Naive thymus-derived CD4-positive, alpha-beta T cell (primary cell): Measurements from ENCODE around the gene FRA10AC1. TPM values are rescaled to one million over a fixed set of nuclear protein-coding genes. Genes with fewer than 3 reads are reported as not detected.

ENCODE experiments used
- ATAC-seq: fragments of 150-1000 bp; cut with Tn5 transposase; 2 replicates; pipeline ENCODE4 v1.10.0; 2021; ENCODE audit warnings: mild to moderate bottlenecking, moderate library complexity
- CTCF ChIA-PET: fragments of 350-600 bp; sonication (Branson Sonifier 250); formaldehyde crosslinking; loops from one replicate; lab custom pipeline; 2021; ENCODE audit warnings: antibody characterized with exemption; lab: Charles Lee
- POLR2A ChIA-PET: fragments of 350-600 bp; sonication (Branson Sonifier 250); formaldehyde crosslinking; loops from one replicate; lab custom pipeline; 2021; ENCODE audit warnings: antibody characterized with exemption, inconsistent platforms; lab: Charles Lee
- DNase-seq, 9 donors: peaks; one replicate each; pipeline versions ENCODE4 v3.0.0 to v3.0.0-alpha.2; 2020 to 2022; ENCODE audit warnings: mixed read lengths in 1 of 9
- H3K27ac ChIP-seq: one replicate; pipeline ENCODE4 v1.7.0; 2013; ENCODE audit warnings: mild to moderate bottlenecking, low read depth, low read length, moderate library complexity
- H3K27me3 ChIP-seq, 2 donors: one replicate each; pipeline ENCODE4 v1.7.0; 2013; ENCODE audit warnings: low read length in 2 of 2, mild to moderate bottlenecking in 2 of 2, moderate library complexity in 2 of 2; ENCODE audit not compliant: control insufficient read depth in 2 of 2, insufficient read depth in 2 of 2
- H3K36me3 ChIP-seq, 3 experiments: 1 replicate in 2 of 3; 2 replicates in 1 of 3; pipeline ENCODE4 v1.7.0; 2013; ENCODE audit warnings: low read length in 3 of 3, mild to moderate bottlenecking in 3 of 3, moderate library complexity in 1 of 3; ENCODE audit not compliant: insufficient read depth in 3 of 3, control insufficient read depth in 2 of 3
- H3K4me1 ChIP-seq, 2 donors: one replicate each; pipeline ENCODE4 v1.7.0; 2013; ENCODE audit warnings: low read length in 2 of 2, mild to moderate bottlenecking in 2 of 2, moderate library complexity in 1 of 2; ENCODE audit not compliant: control insufficient read depth in 2 of 2, insufficient read depth in 2 of 2
- H3K4me3 ChIP-seq: 2 replicates; pipeline ENCODE4 v1.7.0; 2013; ENCODE audit warnings: mild to moderate bottlenecking, low read length
- H3K9me3 ChIP-seq, 3 experiments: 1 replicate in 2 of 3; 2 replicates in 1 of 3; pipeline ENCODE4 v1.7.0; 2013; ENCODE audit warnings: low read length in 3 of 3; ENCODE audit not compliant: control insufficient read depth in 2 of 3
- H3K27ac Mint-ChIP-seq, 9 donors: one replicate each; pipeline ENCODE4 v1.8.0; 2020 to 2022; ENCODE audit warnings: mixed read lengths in 9 of 9, mild to moderate bottlenecking in 8 of 9, moderate library complexity in 5 of 9, inconsistent platforms in 2 of 9
- H3K27me3 Mint-ChIP-seq, 5 donors: one replicate each; pipeline ENCODE4 v1.8.0; 2021 to 2022; ENCODE audit warnings: mixed read lengths in 5 of 5, mild to moderate bottlenecking in 1 of 5
- H3K36me3 Mint-ChIP-seq, 5 donors: one replicate each; pipeline ENCODE4 v1.8.0; 2020 to 2022; ENCODE audit warnings: mixed read lengths in 5 of 5, mild to moderate bottlenecking in 3 of 5, inconsistent platforms in 1 of 5
- H3K4me1 Mint-ChIP-seq, 7 donors: one replicate each; pipeline ENCODE4 v1.8.0; 2020 to 2022; ENCODE audit warnings: mixed read lengths in 7 of 7, mild to moderate bottlenecking in 3 of 7, inconsistent platforms in 1 of 7
- H3K4me3 Mint-ChIP-seq, 10 donors: one replicate each; pipeline ENCODE4 v1.8.0; 2020 to 2022; ENCODE audit warnings: mild to moderate bottlenecking in 10 of 10, mixed read lengths in 10 of 10, moderate library complexity in 6 of 10, inconsistent platforms in 2 of 10
- H3K9me3 Mint-ChIP-seq, 11 donors: one replicate each; pipeline ENCODE4 v1.8.0; 2020 to 2022; ENCODE audit warnings: mixed read lengths in 11 of 11, mild to moderate bottlenecking in 4 of 11, inconsistent platforms in 1 of 11, moderate library complexity in 1 of 11
- intact Hi-C, 2 donors: fragments of 100-400 bp; cut with micrococcal nuclease; formaldehyde crosslinking; loops; one replicate each; pipeline ENCODE4 v1.15.1; 2023
- polyA plus RNA-seq, 2 donors: library from polyadenylated mRNA; unstranded; fragments of 300-500 nt; fragmentation: Illumina TruSeq; gene quantifications; one replicate each; pipeline ENCODE4 v1.2.3, GENCODE V29; 2021
- total RNA-seq, 6 experiments: library from RNA in 5 of 6; stranded (reverse) in 5 of 6; gene quantifications; 1 replicate in 5 of 6; 2 replicates in 1 of 6; pipeline ENCODE4 v1.2.3 and lab custom pipeline; 2021 to 2026

The FRA10AC1 gene
- total and polyA plus RNA-seq, 7 experiments from 2014 or later: 4.4 to 31.0 (median 20.3) TPM

DNA sequence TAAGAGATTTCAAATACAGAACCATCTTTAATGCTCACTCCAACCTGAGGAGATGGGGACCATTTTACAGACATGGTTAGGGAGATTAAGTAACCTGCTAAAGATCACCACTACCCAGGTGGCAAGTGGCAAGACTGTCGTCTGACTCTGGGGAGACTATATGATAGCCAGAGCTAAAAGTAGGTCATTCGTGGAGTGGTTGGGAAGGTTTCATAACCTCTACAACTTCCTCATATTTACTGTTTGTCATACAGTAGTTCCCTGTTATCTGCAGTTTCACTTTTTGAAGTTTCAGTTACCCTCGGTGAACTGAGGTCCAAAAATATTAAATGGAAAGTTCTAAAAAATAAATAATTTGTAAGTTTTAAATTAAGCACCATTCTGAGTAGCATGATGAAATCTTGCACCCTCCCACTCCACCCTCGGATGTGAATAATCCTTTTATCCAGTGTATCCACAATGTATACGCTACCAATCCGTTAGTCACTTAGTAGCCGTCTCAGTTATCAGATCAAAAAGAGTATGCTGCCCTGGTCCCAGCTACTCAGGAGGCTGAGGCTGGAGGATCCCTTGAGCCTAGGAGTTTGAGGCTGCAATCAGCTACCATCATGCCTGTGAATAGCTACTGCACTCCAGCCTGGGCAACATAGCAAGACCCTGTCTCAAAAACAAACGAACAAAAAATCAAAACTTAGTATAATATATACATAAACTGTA, 40.4 kb upstream of the FRA10AC1 start:
- no peak for DNase-seq
- Mint-ChIP-seq H3K27ac (no peak overlapping the region), H3K36me3 (no peaks in the 10 kb centered on the region), H3K27me3 (peaks cover 4 to 26% (median 9%) of the 10 kb centered on the region in 5 donors), H3K9me3 (peaks cover 0 to 4% (median 0%) of the 10 kb centered on the region in 11 donors), H3K4me1 (no peaks in the 10 kb centered on the region), H3K4me3 (peak overlapping the region in 1 of 10 donors; percentile 37)
- POLR2A ChIA-PET: no interaction called here
- Histone ChIP-seq H3K4me1 (no peaks in the 10 kb centered on the region), H3K27me3 (peaks cover 0 to 3% of the 10 kb centered on the region in 2 donors), H3K9me3 (no peaks in the 10 kb centered on the region), H3K27ac (no peak overlapping the region), H3K36me3 (no peaks in the 10 kb centered on the region), H3K4me3 (no peak overlapping the region)
- peak; percentile 85 for ATAC-seq
- CTCF ChIA-PET: no interaction called here
- intact Hi-C loops: no loop called here

GRCh38 chr10:93741367-93741766, 39.0 kb upstream of the FRA10AC1 start:
- H3K4me3 ChIP-seq: no peak overlapping the region
- no peak overlapping the region for H3K4me3 Mint-ChIP-seq
- ATAC-seq (no peak), DNase-seq (no peak)
- H3K27ac Mint-ChIP-seq: no peak overlapping the region
- ChIA-PET CTCF (no interaction called here), POLR2A (no interaction called here)
- H3K9me3 Mint-ChIP-seq: peaks cover 0 to 4% (median 0%) of the 10 kb centered on the region in 11 donors
- H3K4me1 Mint-ChIP-seq: no peaks in the 10 kb centered on the region
- H3K27me3 ChIP-seq: peaks cover 0 to 3% of the 10 kb centered on the region in 2 donors
- H3K36me3 ChIP-seq: no peaks in the 10 kb centered on the region
- intact Hi-C loops: no loop called here
- H3K27me3 Mint-ChIP-seq: peaks cover 8 to 26% (median 17%) of the 10 kb centered on the region in 5 donors
- H3K9me3 ChIP-seq: no peaks in the 10 kb centered on the region
- no peaks in the 10 kb centered on the region for H3K4me1 ChIP-seq
- H3K27ac ChIP-seq: no peak overlapping the region
- H3K36me3 Mint-ChIP-seq: no peaks in the 10 kb centered on the region

- ATAC-seq (no peak), DNase-seq (no peak)
- H3K27me3 ChIP-seq: no peaks in the 10 kb centered on the region
- intact Hi-C loops: no loop called here
- H3K27ac ChIP-seq: no peak overlapping the region
- Mint-ChIP-seq H3K4me1 (no peaks in the 10 kb centered on the region), H3K36me3 (no peaks in the 10 kb centered on the region), H3K4me3 (no peak overlapping the region), H3K27ac (no peak overlapping the region), H3K27me3 (peaks cover 32 to 51% (median 42%) of the 10 kb centered on the region in 5 donors), H3K9me3 (peaks cover 0 to 2% (median 0%) of the 10 kb centered on the region in 11 donors)
- POLR2A ChIA-PET: no interaction called here
- no peaks in the 10 kb centered on the region for H3K36me3 ChIP-seq
- H3K4me1 ChIP-seq: no peaks in the 10 kb centered on the region
- CTCF ChIA-PET: no interaction called here
- H3K4me3 ChIP-seq: no peak overlapping the region
- no peaks in the 10 kb centered on the region for H3K9me3 ChIP-seq
These were observed 23.6 kb upstream of the FRA10AC1 start for GRCh38 chr10:93726024-93726423.

GRCh38 chr10:93723153-93723552, 20.8 kb upstream of the FRA10AC1 start:
- POLR2A ChIA-PET: no interaction called here
- H3K27ac Mint-ChIP-seq: no peak overlapping the region

DNA sequence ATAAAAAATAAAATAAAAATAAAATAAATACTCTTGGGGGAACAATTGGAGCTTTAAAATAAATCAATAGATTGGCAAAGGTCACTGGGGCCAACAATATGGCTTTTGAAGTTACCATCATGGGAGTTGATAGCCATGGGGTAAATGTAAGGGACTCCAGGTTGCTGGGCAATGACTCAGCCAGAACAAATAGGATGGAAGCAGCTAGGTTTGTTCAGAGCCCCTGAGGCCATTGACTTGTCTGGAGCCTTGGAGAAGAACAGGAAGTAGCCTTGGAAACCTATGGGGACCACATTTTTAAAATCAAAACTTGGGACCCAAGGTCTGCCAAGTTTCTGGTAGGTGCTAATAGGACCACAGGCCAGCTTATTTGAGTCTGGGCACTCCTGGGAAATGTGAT, 20.2 kb upstream of the FRA10AC1 start:
- H3K27me3 Mint-ChIP-seq: peaks cover 26 to 47% (median 40%) of the 10 kb centered on the region in 5 donors
- CTCF ChIA-PET: interaction anchor here (0.7 kb wide), 1 partner anchor 188 kb away, joined by 3 read pairs; no protein-coding TSS in a partner anchor
- no peak for DNase-seq

More at GRCh38 chr10:93723153-93723552, 20.8 kb upstream of the FRA10AC1 start:
- peaks cover 0 to 4% (median 0%) of the 10 kb centered on the region in 7 donors for H3K4me1 Mint-ChIP-seq
- H3K9me3 Mint-ChIP-seq: peaks cover 0 to 4% (median 0%) of the 10 kb centered on the region in 11 donors
- H3K4me3 ChIP-seq: no peak overlapping the region
- no peaks in the 10 kb centered on the region for H3K9me3 ChIP-seq
- H3K36me3 ChIP-seq: no peaks in the 10 kb centered on the region
- H3K4me3 Mint-ChIP-seq: no peak overlapping the region
- no peaks in the 10 kb centered on the region for H3K4me1 ChIP-seq
- DNase-seq (no peak), ATAC-seq (no peak)
- H3K27me3 Mint-ChIP-seq: peaks cover 31 to 47% (median 44%) of the 10 kb centered on the region in 5 donors
- no peak overlapping the region for H3K27ac ChIP-seq
- H3K27me3 ChIP-seq: peaks cover 0 to 3% of the 10 kb centered on the region in 2 donors
- intact Hi-C loops: no loop called here
- CTCF ChIA-PET: no interaction called here
- no peaks in the 10 kb centered on the region for H3K36me3 Mint-ChIP-seq

GRCh38 chr10:93719901-93720300, 17.5 kb upstream of the FRA10AC1 start:
- no peak for ATAC-seq
- Mint-ChIP-seq H3K4me1 (peaks cover 0 to 4% (median 0%) of the 10 kb centered on the region in 7 donors), H3K9me3 (peaks cover 0 to 4% (median 0%) of the 10 kb centered on the region in 11 donors), H3K36me3 (no peaks in the 10 kb centered on the region), H3K4me3 (no peak overlapping the region), H3K27ac (no peak overlapping the region), H3K27me3 (peaks cover 20 to 44% (median 31%) of the 10 kb centered on the region in 5 donors)
- no peaks in the 10 kb centered on the region for H3K36me3 ChIP-seq
- intact Hi-C loops: no loop called here
- H3K27ac ChIP-seq: no peak overlapping the region
- POLR2A ChIA-PET: no interaction called here
- CTCF ChIA-PET: no interaction called here
- DNase-seq: no peak
- H3K4me1 ChIP-seq: no peaks in the 10 kb centered on the region
- no peaks in the 10 kb centered on the region for H3K9me3 ChIP-seq
- H3K4me3 ChIP-seq: no peak overlapping the region
- peaks cover 0 to 3% of the 10 kb centered on the region in 2 donors for H3K27me3 ChIP-seq

More for the DNA sequence above, 20.2 kb upstream of the FRA10AC1 start:
- Histone ChIP-seq H3K4me3 (no peak overlapping the region), H3K27ac (no peak overlapping the region), H3K27me3 (peaks cover 0 to 3% of the 10 kb centered on the region in 2 donors), H3K4me1 (no peaks in the 10 kb centered on the region), H3K9me3 (no peaks in the 10 kb centered on the region), H3K36me3 (no peaks in the 10 kb centered on the region)
- Mint-ChIP-seq H3K36me3 (no peaks in the 10 kb centered on the region), H3K9me3 (peaks cover 0 to 4% (median 0%) of the 10 kb centered on the region in 11 donors), H3K4me1 (peaks cover 0 to 4% (median 0%) of the 10 kb centered on the region in 7 donors), H3K4me3 (no peak overlapping the region), H3K27ac (no peak overlapping the region)
- POLR2A ChIA-PET: no interaction called here
- no peak for ATAC-seq
- intact Hi-C loops: no loop called here
